Tibial artery (tissue), 4 donors: ENCODE results near the gene DTYMK.

Experiments used
- DNase-seq, 2 donors: peaks; one replicate each; pipeline ENCODE4 v3.0.0-alpha.2; 2019
- H3K27ac ChIP-seq, 2 donors: fragments of 200-600 bp; sonication (generic) in 1 of 2; 1 replicate in 1 of 2; 2 replicates in 1 of 2; pipeline ENCODE4 v1.5.1; 2018 to 2019; ENCODE audit warnings: mild to moderate bottlenecking in 1 of 2
- H3K27me3 ChIP-seq, 2 donors: fragments of 200-600 bp; sonication (generic) in 1 of 2; one replicate each; pipeline versions ENCODE4 v1.5.1 to v1.6.0; 2016 to 2019
- H3K36me3 ChIP-seq, 3 donors: fragments of 200-600 bp; sonication (generic) in 2 of 3; one replicate each; pipeline ENCODE4 v1.5.1; 2016 to 2019; ENCODE audit warnings: mild to moderate bottlenecking in 2 of 3
- H3K4me1 ChIP-seq, 4 donors: fragments of 200-600 bp; sonication (generic) in 2 of 4; 1 replicate in 3 of 4; 2 replicates in 1 of 4; pipeline ENCODE4 v1.5.1; 2016 to 2019
- H3K4me3 ChIP-seq, 2 donors: fragments of 200-600 bp; sonication (generic) in 1 of 2; 1 replicate in 1 of 2; 2 replicates in 1 of 2; pipeline ENCODE4 v1.5.1; 2018 to 2019; ENCODE audit warnings: mild to moderate bottlenecking in 2 of 2
- H3K9me3 ChIP-seq, 3 donors: fragments of 200-600 bp; sonication (generic) in 1 of 3; one replicate each; pipeline ENCODE4 v1.5.1; 2016 to 2019
- CTCF ChIP-seq, 2 experiments: fragments of 200-600 bp in 1 of 2; fragments of 450-650 bp in 1 of 2; IDR thresholded peaks; one replicate each; pipeline ENCODE4 v1.5.1; 2017 to 2019; ENCODE audit warnings: antibody characterized with exemption in 2 of 2, mild to moderate bottlenecking in 1 of 2, moderate library complexity in 1 of 2
- intact Hi-C: fragments of 100-400 bp; cut with DNase I; formaldehyde crosslinking; loops from one replicate; pipeline ENCODE4 v1.15.0; 2023; ENCODE audit warnings: low total_unique reads

The DTYMK gene

GRCh38 chr2:241655516-241656189 lies 31.0 kb downstream of the DTYMK start:
- Histone ChIP-seq H3K4me3 (no peak overlapping the region), H3K27me3 (no peaks in the 10 kb centered on the region), H3K9me3 (no peaks in the 10 kb centered on the region), H3K36me3 (peaks cover 51 to 98% (median 84%) of the 10 kb centered on the region in 3 donors), H3K4me1 (no peaks in the 10 kb centered on the region), H3K27ac (no peak overlapping the region)
- TF ChIP-seq CTCF (IDR thresholded peaks at IDR 0.05) = no peak
- no peak for DNase-seq
- intact Hi-C loops = no loop called here

- Histone ChIP-seq H3K27ac (no peak overlapping the region), H3K36me3 (peaks cover 50 to 88% (median 73%) of the 10 kb centered on the region in 3 donors), H3K9me3 (no peaks in the 10 kb centered on the region), H3K27me3 (no peaks in the 10 kb centered on the region), H3K4me1 (peaks cover 0 to 6% (median 0%) of the 10 kb centered on the region in 4 donors), H3K4me3 (no peak overlapping the region)
- DNase-seq = no peak
- TF ChIP-seq CTCF (IDR thresholded peaks at IDR 0.05) = no peak
- intact Hi-C loops = no loop called here
Observed at GRCh38 chr2:241654551-241654950, 32.1 kb downstream of the DTYMK start.

GRCh38 chr2:241653210-241653750 lies 33.3 kb downstream of the DTYMK start:
- no peak for DNase-seq
- Histone ChIP-seq H3K9me3 (no peaks in the 10 kb centered on the region), H3K36me3 (peaks cover 44 to 75% (median 60%) of the 10 kb centered on the region in 3 donors), H3K27ac (no peak overlapping the region), H3K4me1 (peaks cover 0 to 6% (median 0%) of the 10 kb centered on the region in 4 donors), H3K4me3 (no peak overlapping the region), H3K27me3 (no peaks in the 10 kb centered on the region)
- intact Hi-C loops = no loop called here
- no peak for TF ChIP-seq CTCF (IDR thresholded peaks at IDR 0.05)

- no peak overlapping the region for H3K27ac ChIP-seq
- H3K36me3 ChIP-seq = peaks cover 38 to 69% (median 55%) of the 10 kb centered on the region in 3 donors
- H3K4me1 ChIP-seq = peaks cover 0 to 6% (median 0%) of the 10 kb centered on the region in 4 donors
- no peaks in the 10 kb centered on the region for H3K27me3 ChIP-seq
- intact Hi-C loops = no loop called here
- no peak for DNase-seq
- no peak overlapping the region for H3K4me3 ChIP-seq
- TF ChIP-seq CTCF (IDR thresholded peaks at IDR 0.05) = no peak
- no peaks in the 10 kb centered on the region for H3K9me3 ChIP-seq
Observed at GRCh38 chr2:241652722-241653121, 33.9 kb downstream of the DTYMK start.

GRCh38 chr2:241652142-241652541 lies 34.5 kb downstream of the DTYMK start:
- no peak for TF ChIP-seq CTCF (IDR thresholded peaks at IDR 0.05)

More at GRCh38 chr2:241652142-241652541, 34.5 kb downstream of the DTYMK start:
- intact Hi-C loops = no loop called here
- Histone ChIP-seq H3K4me1 (peaks cover 0 to 6% (median 0%) of the 10 kb centered on the region in 4 donors), H3K4me3 (no peak overlapping the region), H3K27ac (no peak overlapping the region), H3K9me3 (no peaks in the 10 kb centered on the region), H3K27me3 (no peaks in the 10 kb centered on the region), H3K36me3 (peaks cover 34 to 65% (median 55%) of the 10 kb centered on the region in 3 donors)
- DNase-seq = no peak
